Nephron (organoid): ENCODE data around the gene VIPR2.

Experiments used
- H3K27ac Mint-ChIP-seq, 3 experiments: 2 replicates each; pipeline ENCODE4 v1.8.0; 2020; ENCODE audit warnings: mixed read lengths in 3 of 3, mild to moderate bottlenecking in 2 of 3, moderate library complexity in 1 of 3
- H3K27me3 Mint-ChIP-seq: 2 replicates; pipeline ENCODE4 v1.8.0; 2021; ENCODE audit warnings: low read depth, mild to moderate bottlenecking, moderate library complexity, mixed read lengths
- H3K36me3 Mint-ChIP-seq: 2 replicates; pipeline ENCODE4 v1.8.0; 2020; ENCODE audit warnings: low read depth, mixed read lengths
- H3K4me1 Mint-ChIP-seq: 2 replicates; pipeline ENCODE4 v1.8.0; 2020; ENCODE audit warnings: mixed read lengths
- H3K4me3 Mint-ChIP-seq, 3 experiments: 2 replicates each; pipeline ENCODE4 v1.8.0; 2020; ENCODE audit warnings: mild to moderate bottlenecking in 3 of 3, mixed read lengths in 3 of 3, moderate library complexity in 2 of 3
- H3K9me3 Mint-ChIP-seq: 2 replicates; pipeline ENCODE4 v1.8.0; 2020; ENCODE audit warnings: mixed read lengths
- TF ChIP-seq, protein P1 (sequence below), 3 experiments: fragments of 200-600 bp; sonication (generic); IDR thresholded peaks; one replicate each; pipeline ENCODE4 v1.5.0; 2021; ENCODE audit warnings: antibody characterized with exemption in 3 of 3; ENCODE audit not compliant: unreplicated experiment in 3 of 3

VIPR2 gene

DNA sequence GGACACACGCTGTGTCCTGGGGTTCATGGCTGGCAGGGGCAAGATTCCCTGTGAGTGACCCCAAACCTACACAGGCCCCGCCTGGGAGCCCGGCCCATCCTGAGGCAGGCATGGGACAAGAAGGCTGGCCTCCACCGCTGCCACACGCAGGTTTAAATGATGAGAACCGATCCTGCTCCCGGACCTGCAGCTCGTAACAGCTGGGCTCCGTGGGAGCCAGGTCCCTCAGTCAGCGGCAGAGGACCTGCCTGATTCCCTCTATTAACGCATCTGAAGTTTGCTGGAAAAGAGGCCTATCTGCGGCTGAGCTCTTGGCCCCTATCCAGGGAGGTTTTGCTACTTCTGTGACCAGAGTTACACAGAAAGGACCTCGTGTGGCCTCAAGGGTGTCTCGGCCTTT is 112.3 kb downstream of the VIPR2 start:
- H3K9me3 Mint-ChIP-seq = no peaks in the 10 kb centered on the region
- no peaks in the 10 kb centered on the region for H3K36me3 Mint-ChIP-seq
- peak overlapping the region in 2 of 3 experiments; percentile 9 to 21 for H3K4me3 Mint-ChIP-seq
- TF ChIP-seq, protein P1, sequence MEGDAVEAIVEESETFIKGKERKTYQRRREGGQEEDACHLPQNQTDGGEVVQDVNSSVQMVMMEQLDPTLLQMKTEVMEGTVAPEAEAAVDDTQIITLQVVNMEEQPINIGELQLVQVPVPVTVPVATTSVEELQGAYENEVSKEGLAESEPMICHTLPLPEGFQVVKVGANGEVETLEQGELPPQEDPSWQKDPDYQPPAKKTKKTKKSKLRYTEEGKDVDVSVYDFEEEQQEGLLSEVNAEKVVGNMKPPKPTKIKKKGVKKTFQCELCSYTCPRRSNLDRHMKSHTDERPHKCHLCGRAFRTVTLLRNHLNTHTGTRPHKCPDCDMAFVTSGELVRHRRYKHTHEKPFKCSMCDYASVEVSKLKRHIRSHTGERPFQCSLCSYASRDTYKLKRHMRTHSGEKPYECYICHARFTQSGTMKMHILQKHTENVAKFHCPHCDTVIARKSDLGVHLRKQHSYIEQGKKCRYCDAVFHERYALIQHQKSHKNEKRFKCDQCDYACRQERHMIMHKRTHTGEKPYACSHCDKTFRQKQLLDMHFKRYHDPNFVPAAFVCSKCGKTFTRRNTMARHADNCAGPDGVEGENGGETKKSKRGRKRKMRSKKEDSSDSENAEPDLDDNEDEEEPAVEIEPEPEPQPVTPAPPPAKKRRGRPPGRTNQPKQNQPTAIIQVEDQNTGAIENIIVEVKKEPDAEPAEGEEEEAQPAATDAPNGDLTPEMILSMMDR (IDR thresholded peaks at IDR 0.05; ENCODE audit: unreplicated experiment in 3 of 3) = no peak
- peaks cover 19% of the 10 kb centered on the region for H3K4me1 Mint-ChIP-seq
- H3K27me3 Mint-ChIP-seq = peaks cover 38% of the 10 kb centered on the region
- H3K27ac Mint-ChIP-seq = no peak overlapping the region

DNA sequence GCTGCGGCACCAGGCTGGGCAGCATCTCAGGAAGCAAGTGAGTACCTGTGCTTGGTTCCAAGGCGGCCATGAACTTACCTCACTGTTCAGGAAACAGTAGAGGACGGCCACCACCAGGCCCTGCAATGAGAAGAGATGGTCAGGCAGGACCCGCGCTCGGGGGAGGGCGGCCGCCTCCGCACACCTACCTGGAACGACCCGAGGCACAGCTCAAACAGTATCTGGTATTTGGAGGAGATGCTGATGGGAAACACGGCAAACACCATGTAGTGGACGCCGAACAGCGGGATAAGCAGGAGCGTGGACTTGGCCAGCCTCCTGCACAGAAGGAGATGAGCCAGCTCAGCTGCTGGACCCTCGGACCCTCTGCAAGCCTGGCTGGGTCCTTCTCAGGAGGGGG is 112.9 kb downstream of the VIPR2 start:
- peak overlapping the region; percentile 25 to 77 (median 30) for H3K4me3 Mint-ChIP-seq
- H3K4me1 Mint-ChIP-seq = peaks cover 25% of the 10 kb centered on the region
- no peaks in the 10 kb centered on the region for H3K9me3 Mint-ChIP-seq
- peaks cover 44% of the 10 kb centered on the region for H3K27me3 Mint-ChIP-seq
- peak overlapping the region in 1 of 3 experiments; percentile 91 for H3K27ac Mint-ChIP-seq
- TF ChIP-seq, protein P1 (IDR thresholded peaks at IDR 0.05; ENCODE audit: unreplicated experiment in 3 of 3) = no peak
- no peaks in the 10 kb centered on the region for H3K36me3 Mint-ChIP-seq

DNA sequence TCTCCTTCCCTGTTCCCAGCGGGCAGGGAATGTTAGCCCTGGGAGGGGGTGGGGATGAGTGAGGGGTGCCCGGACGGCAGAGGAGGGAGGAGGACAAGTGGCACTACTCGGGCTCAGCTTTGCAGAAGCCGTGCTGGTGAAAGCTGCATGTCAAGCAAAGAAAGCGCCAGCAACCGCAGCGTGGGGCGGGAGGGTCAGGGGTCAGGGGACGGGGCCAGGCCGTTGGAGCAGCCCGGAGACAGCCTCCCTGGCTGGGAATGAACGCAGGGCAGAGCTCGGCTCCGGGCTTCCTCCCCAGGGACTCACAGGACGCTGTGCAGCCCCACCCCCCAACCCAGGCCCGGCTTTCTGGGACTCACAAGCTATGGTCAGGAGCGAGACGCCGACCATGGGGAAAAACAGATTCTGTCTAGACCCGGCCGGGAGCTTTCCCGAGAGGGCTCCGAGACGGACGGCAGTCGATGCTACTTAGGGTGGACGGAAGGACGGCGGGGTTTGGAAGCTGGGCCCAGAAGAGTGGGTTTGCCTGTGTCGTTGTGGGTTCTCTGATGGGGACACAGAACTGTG is 113.4 kb downstream of the VIPR2 start:
- peak overlapping the region; percentile 76 to 79 (median 77) for H3K4me3 Mint-ChIP-seq
- H3K4me1 Mint-ChIP-seq = peaks cover 30% of the 10 kb centered on the region
- H3K9me3 Mint-ChIP-seq = no peaks in the 10 kb centered on the region
- no peaks in the 10 kb centered on the region for H3K36me3 Mint-ChIP-seq
- H3K27ac Mint-ChIP-seq = peak overlapping the region in 2 of 3 experiments; percentile 35 to 91
- TF ChIP-seq, protein P1 (IDR thresholded peaks at IDR 0.05; ENCODE audit: unreplicated experiment in 3 of 3) = no peak
- H3K27me3 Mint-ChIP-seq = peaks cover 49% of the 10 kb centered on the region

DNA sequence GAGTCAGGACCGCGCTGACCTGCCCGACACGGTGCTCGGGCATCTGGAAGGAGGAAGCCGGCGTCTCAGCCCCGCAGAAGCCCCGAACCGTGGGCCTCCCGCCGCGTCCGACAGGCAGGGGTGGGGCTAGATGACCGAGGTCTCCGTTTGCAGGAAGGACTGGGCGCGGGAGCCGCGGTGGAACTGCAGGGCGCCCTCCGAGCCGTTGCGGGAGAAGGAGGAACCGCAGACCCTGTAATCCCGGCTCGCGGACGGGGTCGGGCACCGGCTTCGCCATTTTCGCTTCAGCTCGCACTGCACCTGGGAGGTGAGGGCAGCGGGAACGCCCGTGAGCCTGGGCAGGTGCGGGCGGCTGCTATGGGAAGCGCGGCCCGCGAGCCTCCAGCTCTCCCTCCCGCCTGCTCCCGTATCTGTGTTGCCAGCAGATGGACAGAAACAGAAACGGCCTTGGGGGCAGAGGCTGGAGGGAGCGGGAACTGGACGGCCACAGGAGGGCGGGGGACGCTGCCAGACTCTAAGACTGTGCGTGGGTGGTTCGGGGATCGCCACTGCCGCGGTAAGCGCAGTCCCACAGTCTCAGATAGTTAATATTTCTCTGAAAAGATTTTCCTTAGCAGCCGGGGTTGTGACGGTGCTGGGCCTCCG is 114.1 kb downstream of the VIPR2 start:
- Mint-ChIP-seq H3K4me1 (peaks cover 32% of the 10 kb centered on the region), H3K36me3 (no peaks in the 10 kb centered on the region), H3K9me3 (no peaks in the 10 kb centered on the region), H3K27me3 (peaks cover 51% of the 10 kb centered on the region), H3K27ac (peak overlapping the region in 2 of 3 experiments; percentile 35 to 91), H3K4me3 (peak overlapping the region; percentile 76 to 79 (median 77))
- TF ChIP-seq, protein P1 (IDR thresholded peaks at IDR 0.05; ENCODE audit: unreplicated experiment in 3 of 3) = peak; percentile 53 to 62 (median 56)

DNA sequence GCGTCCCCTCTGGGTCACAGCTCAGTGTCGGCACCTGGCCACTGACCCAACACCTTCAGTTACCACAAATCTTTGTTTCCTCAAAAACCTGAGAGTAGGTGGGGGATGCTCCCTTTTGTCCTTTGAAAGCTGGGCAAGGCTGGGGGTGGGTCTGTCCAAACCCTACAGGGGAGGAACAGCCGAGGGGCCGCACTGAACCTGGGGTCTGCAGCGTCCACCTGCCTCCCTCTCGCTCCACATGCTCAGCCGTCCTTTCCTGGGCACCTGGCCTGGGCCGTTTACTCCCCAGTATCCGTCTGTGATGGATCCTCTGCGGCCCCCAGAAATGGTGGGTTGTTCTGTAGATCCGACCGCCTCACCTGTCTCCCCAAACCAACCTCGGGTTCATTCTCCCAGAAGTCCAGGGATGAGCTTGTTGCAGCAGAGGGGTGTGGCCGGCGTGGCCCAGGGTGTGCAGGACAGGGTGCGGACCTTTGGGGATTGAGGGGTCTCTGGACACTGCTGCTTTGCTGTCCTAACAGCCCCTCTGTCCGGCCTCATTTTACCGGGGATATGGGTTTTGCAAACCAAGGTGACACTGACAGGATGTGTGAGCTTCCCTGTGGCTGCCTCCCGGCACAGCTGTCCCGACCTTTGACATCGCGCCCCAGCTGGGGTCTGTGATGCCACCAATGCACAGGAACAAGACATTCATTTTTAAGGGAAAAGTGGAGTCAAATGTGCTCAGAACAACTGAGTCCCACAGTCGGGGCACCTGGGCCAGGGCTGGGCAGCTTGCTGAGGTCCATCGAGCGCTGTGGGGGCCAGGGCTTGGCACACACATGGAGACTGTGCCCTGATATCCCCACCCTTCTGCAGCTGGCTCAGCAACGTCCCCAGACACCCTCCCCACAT is 115.9 kb downstream of the VIPR2 start:
- peak overlapping the region in 2 of 3 experiments; percentile 41 to 59 for H3K4me3 Mint-ChIP-seq
- H3K9me3 Mint-ChIP-seq = no peaks in the 10 kb centered on the region
- H3K4me1 Mint-ChIP-seq = peaks cover 41% of the 10 kb centered on the region
- H3K27me3 Mint-ChIP-seq = peaks cover 52% of the 10 kb centered on the region
- TF ChIP-seq, protein P1 (IDR thresholded peaks at IDR 0.05; ENCODE audit: unreplicated experiment in 3 of 3) = no peak
- no peaks in the 10 kb centered on the region for H3K36me3 Mint-ChIP-seq
- H3K27ac Mint-ChIP-seq = peak overlapping the region in 2 of 3 experiments; percentile 76 to 84
